K562 (cell line): ENCODE results near the gene SPTLC2. TPM values are rescaled to one million over a fixed set of nuclear protein-coding genes. Genes with fewer than 3 reads are reported as not detected.

Experiments
- ATAC-seq: fragments of 200-7000 bp; cut with Tn5 transposase; 3 replicates; pipeline ENCODE4 v1.9.1; 2020; ENCODE audit warnings: moderate library complexity
- BruUV-seq: library from RNA; stranded (reverse); fragments of 400-500 nt; replicated peaks from 2 replicates; lab custom pipeline; 2021; lab: Mats Ljungman, UMichigan
- CTCF ChIA-PET: fragments of 300-600 bp; formaldehyde crosslinking; extraction: SDS; loops from one replicate; lab custom pipeline; 2021; ENCODE audit warnings: low intra/inter-chr PET ratio; lab: Yijun Ruan, JAX
- POLR2A ChIA-PET: fragments of 300-600, 350-650 bp; sonication (Branson Sonifier 250); formaldehyde crosslinking; extraction: SDS; loops from one replicate; lab custom pipeline; 2021; ENCODE audit warnings: antibody characterized with exemption, inconsistent platforms; lab: Yijun Ruan, JAX
- DNase-seq, 4 experiments: peaks; one replicate each; pipeline versions ENCODE4 v3.0.0 to v3.0.0-alpha.2; 2011 to 2018; ENCODE audit warnings: low spot score in 3 of 4, mixed read lengths in 3 of 4; ENCODE audit errors: extremely low read depth in 1 of 4
- FAIRE-seq: peaks from 2 replicates; lab custom pipeline; 2011; peaks lifted over from hg19 to GRCh38; lab: Jason Lieb, UNC
- H2AFZ ChIP-seq: 2 replicates; pipeline ENCODE4 v1.6.0; 2011; ENCODE audit warnings: low read depth, low read length, control low read depth, inconsistent platforms
- H3K27ac ChIP-seq: fragments of 200-600 bp; 3 replicates; pipeline ENCODE4 v1.8.0; 2011; ENCODE audit warnings: low read depth, mild to moderate bottlenecking, control low read depth, inconsistent platforms, low read length, moderate library complexity, mixed read lengths; ENCODE audit errors: extremely low read depth
- H3K27me3 ChIP-seq, 2 experiments: fragments of 300-600 bp in 1 of 2; 2 replicates in 1 of 2; 3 replicates in 1 of 2; pipeline versions ENCODE4 v1.6.0 to v1.8.0; 2011; ENCODE audit warnings: inconsistent platforms in 2 of 2, low read length in 2 of 2, mild to moderate bottlenecking in 1 of 2, mixed read lengths in 1 of 2, moderate library complexity in 1 of 2; ENCODE audit not compliant: control insufficient read depth in 2 of 2, insufficient read depth in 2 of 2
- H3K36me3 ChIP-seq: fragments of 300-600 bp; 3 replicates; pipeline ENCODE4 v1.8.0; 2011; ENCODE audit warnings: mild to moderate bottlenecking, low read length, inconsistent platforms; ENCODE audit not compliant: control insufficient read depth, insufficient read depth
- H3K4me1 ChIP-seq, 2 experiments: fragments of 200-600 bp in 1 of 2; replicated peaks in 1 of 2; 2 replicates in 1 of 2; 3 replicates in 1 of 2; pipeline versions ENCODE4 v1.5.1 to v1.8.0; 2011; ENCODE audit warnings: inconsistent platforms in 2 of 2, low read length in 2 of 2, mild to moderate bottlenecking in 1 of 2, mixed read lengths in 1 of 2, moderate library complexity in 1 of 2; ENCODE audit not compliant: control insufficient read depth in 2 of 2, insufficient read depth in 2 of 2
- H3K4me2 ChIP-seq: 2 replicates; pipeline ENCODE4 v1.6.1; 2011; ENCODE audit warnings: low read length, control low read depth, inconsistent platforms, mixed read lengths; ENCODE audit not compliant: insufficient read depth
- H3K4me3 ChIP-seq: fragments of 200-600 bp; sonication (generic), shearing (Covaris generic); 2 replicates; pipeline ENCODE4 v1.5.1; 2016; ENCODE audit warnings: control low read depth, inconsistent platforms
- H3K79me2 ChIP-seq: fragments of 200-600 bp; 3 replicates; pipeline ENCODE4 v1.8.0; 2011; ENCODE audit warnings: low read length, inconsistent platforms; ENCODE audit not compliant: control insufficient read depth, insufficient read depth
- H3K9ac ChIP-seq, 2 experiments: 2 replicates each; pipeline versions ENCODE4 v1.6.0 to v1.6.1; 2011; ENCODE audit warnings: low read depth in 2 of 2, low read length in 2 of 2, control low read depth in 1 of 2, inconsistent platforms in 1 of 2, mild to moderate bottlenecking in 1 of 2, mixed read lengths in 1 of 2; ENCODE audit not compliant: insufficient read depth in 1 of 2
- H3K9me1 ChIP-seq: one replicate; pipeline ENCODE4 v1.6.0; 2011; ENCODE audit warnings: inconsistent platforms, mild to moderate bottlenecking, low read length, moderate library complexity; ENCODE audit not compliant: control insufficient read depth, insufficient read depth
- H3K9me3 ChIP-seq: replicated peaks from 2 replicates; pipeline ENCODE4 v1.5.1; 2011; ENCODE audit warnings: low read depth, low read length, inconsistent platforms; ENCODE audit not compliant: control insufficient read depth, insufficient read depth
- H4K20me1 ChIP-seq: replicated peaks from 2 replicates; pipeline ENCODE4 v1.6.1; 2011; ENCODE audit warnings: low read length, inconsistent platforms, mixed read lengths; ENCODE audit not compliant: control insufficient read depth, insufficient read depth
- HOXB6 ChIP-seq: fragments of 250-450 bp; sonication (Bioruptor Pico); IDR thresholded peaks from 2 replicates; pipeline ENCODE4 v1.5.1; 2022; ENCODE audit warnings: mild to moderate bottlenecking, borderline replicate concordance
- HSF4 ChIP-seq: fragments of 250-450 bp; sonication (Bioruptor Pico); IDR thresholded peaks from 2 replicates; pipeline ENCODE4 v2.1.2; 2022; ENCODE audit warnings: mild to moderate bottlenecking, moderate library complexity, borderline replicate concordance
- TAF1 ChIP-seq: IDR thresholded peaks from 2 replicates; pipeline ENCODE4 v1.6.1; 2011; ENCODE audit warnings: mild to moderate bottlenecking, low read length, moderate library complexity; ENCODE audit not compliant: insufficient read depth, control insufficient read depth, severe bottlenecking; ENCODE audit errors: extremely low read depth
- TEAD4 ChIP-seq, 2 experiments: sonication (generic) in 1 of 2; formaldehyde crosslinking in 1 of 2; IDR thresholded peaks; 2 replicates each; pipeline versions ENCODE4 v1.6.1 to v1.8.0; 2012 to 2022; ENCODE audit warnings: borderline replicate concordance in 1 of 2, inconsistent platforms in 1 of 2, low read length in 1 of 2, mild to moderate bottlenecking in 1 of 2, missing genetic modification reagents in 1 of 2
- WGBS: fragments of 100-300 bp; shearing (Covaris generic); methylation state at CpG from one replicate; pipeline ENCODE4 v1.1.6; 2016; ENCODE audit warnings: low coverage, mixed read lengths; ENCODE audit not compliant: insufficient coverage; ENCODE audit errors: missing lambda C conversion rate; 5-methylcytosine and 5-hydroxymethylcytosine counted together
- in situ Hi-C: fragments of 300-500 bp; cut with MboI; formaldehyde crosslinking; loops from 4 replicates; pipeline ENCODE4 v1.15.0; 2018; ENCODE audit warnings: inconsistent platforms, mixed read lengths
- intact Hi-C: fragments of 100-400 bp; cut with micrococcal nuclease; formaldehyde crosslinking; loops from 2 replicates; pipeline ENCODE4 v1.14.2; 2022
- polyA plus RNA-seq, 8 experiments: library from polyadenylated mRNA; depleted of rRNA in 4 of 8; stranded (reverse) in 5 of 8; unstranded in 3 of 8; fragments of >200 nt; fragmentation: Nextera tagmentation in 2 of 8; fragmentation: Illumina TruSeq in 1 of 8; extraction: Ambion mirVana in 2 of 8; extraction: Trizol in 1 of 8; gene quantifications; 2 replicates each; pipeline versions ENCODE4 v1.2.1 to v1.2.3, GENCODE V29; 2011 to 2014; ENCODE audit warnings: inconsistent platforms in 1 of 8, missing spikeins in 1 of 8
- total RNA-seq, 7 experiments: library from RNA; depleted of rRNA in 6 of 7; stranded (reverse); fragments of >200 nt in 6 of 7; fragmentation: Illumina TruSeq in 2 of 7; extraction: Trizol in 2 of 7; gene quantifications; 2 replicates each; pipeline versions ENCODE4 v1.2.1 to v1.2.3, GENCODE V29; 2011 to 2021; ENCODE audit warnings: low replicate concordance in 1 of 7
- TF ChIP-seq, protein P1 (sequence below): fragments of 450-650 bp; conservative IDR thresholded peaks from 2 replicates; pipeline ENCODE4 v1.6.1; 2016; ENCODE audit warnings: missing genetic modification characterization, low read depth, mild to moderate bottlenecking, missing compliant biosample characterization, moderate library complexity

Gene SPTLC2
- total and polyA plus RNA-seq, 9 of the 15 experiments (the other 6 are each of a cell fraction or from before 2014, with no cell fraction given) = 4.5 to 30.4 (median 14.0) TPM

DNA sequence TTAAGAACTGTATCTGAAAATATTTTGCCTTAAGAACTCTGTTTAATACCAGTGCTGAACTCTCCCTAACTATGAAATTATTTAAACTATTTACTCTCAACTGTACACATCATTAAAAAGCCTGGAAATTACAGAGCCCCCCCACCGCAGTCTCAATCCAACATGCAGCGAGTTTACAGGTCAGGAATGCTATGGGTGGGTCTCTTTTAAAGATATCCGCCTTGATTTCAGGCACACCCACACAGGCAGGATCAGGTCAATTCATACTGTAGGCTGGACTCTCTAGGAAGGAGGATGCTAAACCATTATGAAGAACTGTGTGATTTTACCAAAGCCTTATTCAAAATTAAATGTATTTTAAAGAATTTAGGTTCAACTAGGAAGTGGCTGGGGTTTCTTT lies 16.5 kb downstream of the SPTLC2 start:
- TF ChIP-seq TAF1 (no peak), HOXB6 (CRISPR knock-in tag) (no peak), TEAD4 (IDR thresholded peaks at IDR 0.05; ENCODE audit: low read length) (0 out of 2 replicates have a peak, but pooled peaks have one; percentile 10), TEAD4 (CRISPR knock-in tag; IDR thresholded peaks at IDR 0.05; ENCODE audit: borderline replicate concordance) (no peak), HSF4 (CRISPR knock-in tag) (no peak)
- TF ChIP-seq, protein P1, sequence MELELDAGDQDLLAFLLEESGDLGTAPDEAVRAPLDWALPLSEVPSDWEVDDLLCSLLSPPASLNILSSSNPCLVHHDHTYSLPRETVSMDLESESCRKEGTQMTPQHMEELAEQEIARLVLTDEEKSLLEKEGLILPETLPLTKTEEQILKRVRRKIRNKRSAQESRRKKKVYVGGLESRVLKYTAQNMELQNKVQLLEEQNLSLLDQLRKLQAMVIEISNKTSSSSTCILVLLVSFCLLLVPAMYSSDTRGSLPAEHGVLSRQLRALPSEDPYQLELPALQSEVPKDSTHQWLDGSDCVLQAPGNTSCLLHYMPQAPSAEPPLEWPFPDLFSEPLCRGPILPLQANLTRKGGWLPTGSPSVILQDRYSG (tag) = no peak
- in situ Hi-C loops (no loop called here), intact Hi-C loops (loop anchor here (10.0 kb wide), 1 partner anchor 275 kb away; the partner anchor contains the start of genes GSTZ1 and POMT2)
- WGBS = 4% methylated on average over 3 of the region's 3 CpGs
- Histone ChIP-seq H2AFZ (no peak overlapping the region), H3K9me3 (no peaks in the 10 kb centered on the region), H3K9ac (no peak overlapping the region), H3K27me3 (no peaks in the 10 kb centered on the region), H3K4me2 (no peak overlapping the region), H4K20me1 (peaks cover 11% of the 10 kb centered on the region; the same call in 1 of the 2 replicates), H3K9me1 (no peaks in the 10 kb centered on the region), H3K79me2 (peaks cover 65% of the 10 kb centered on the region), H3K36me3 (peaks cover 25% of the 10 kb centered on the region; the same call in 2 of the 3 replicates), H3K27ac (no peak overlapping the region), H3K4me3 (no peak overlapping the region), H3K4me1 (peaks cover 5 to 18% of the 10 kb centered on the region in 2 experiments; a peak in 4 of 5 replicates)
- CTCF ChIA-PET = no interaction called here
- BruUV-seq = no TSS peak
- peak; percentile 62 for ATAC-seq
- POLR2A ChIA-PET = no interaction called here
- FAIRE-seq = no peak
- DNase-seq = peak in 2 of 4 experiments; percentile 17 to 24
